Colon (tissue), 2 donors: ENCODE results near the gene ITGA2B.
"Not testable (repeated sequence)": the region's sequence is repeated elsewhere in the genome, so short reads cannot be mapped to it uniquely, and the experiment has no call there.

Experiments
- FAIRE-seq: peaks from 2 replicates; lab custom pipeline; 2012; peaks lifted over from hg19 to GRCh38; lab: Jason Lieb, UNC
- donor health status: control.
- donor health status: control.

Gene ITGA2B

GRCh38 chr17:44368391-44369243 is 20.8 kb downstream of the ITGA2B start:
- FAIRE-seq, result not testable (repeated sequence)

- no peak for FAIRE-seq
Observed at GRCh38 chr17:44367231-44367979, 22.0 kb downstream of the ITGA2B start.

- not testable (repeated sequence) for FAIRE-seq
Observed at GRCh38 chr17:44365051-44365450, 24.4 kb downstream of the ITGA2B start.

GRCh38 chr17:44363613-44364159 is 25.8 kb downstream of the ITGA2B start, which contains the start of gene FAM171A2:
Gene FAM171A2 (minus strand): TSS chr17:44363853. CDS start chr17:44363714, 139 bp downstream.
- FAIRE-seq, result no peak

GRCh38 chr17:44362949-44363612 is 26.4 kb downstream of the ITGA2B start:
- no peak for FAIRE-seq

GRCh38 chr17:44362459-44362948 is 26.9 kb downstream of the ITGA2B start:
- no peak for FAIRE-seq

GRCh38 chr17:44361292-44362260 is 27.9 kb downstream of the ITGA2B start:
- FAIRE-seq, result no peak

- FAIRE-seq, result no peak
Observed at GRCh38 chr17:44360826-44361225, 28.6 kb downstream of the ITGA2B start.

- FAIRE-seq, result no peak
Observed at GRCh38 chr17:44360144-44360533, 29.3 kb downstream of the ITGA2B start.

- FAIRE-seq, result no peak
Observed at GRCh38 chr17:44359458-44360143, 29.8 kb downstream of the ITGA2B start.

- FAIRE-seq, result no peak
Observed at GRCh38 chr17:44359006-44359405, 30.4 kb downstream of the ITGA2B start.

GRCh38 chr17:44358066-44358465 is 31.4 kb downstream of the ITGA2B start:
- no peak for FAIRE-seq

- no peak for FAIRE-seq
Observed at GRCh38 chr17:44356241-44356640, 33.2 kb downstream of the ITGA2B start.

- no peak for FAIRE-seq
Observed at GRCh38 chr17:44355642-44356099, 33.8 kb downstream of the ITGA2B start.

GRCh38 chr17:44354582-44355561 is 34.6 kb downstream of the ITGA2B start:
- no peak for FAIRE-seq

- no peak for FAIRE-seq
Observed at GRCh38 chr17:44353672-44354331, 35.6 kb downstream of the ITGA2B start.

- no peak for FAIRE-seq
Observed at GRCh38 chr17:44352828-44353671, 36.4 kb downstream of the ITGA2B start.
